ENCODE data around the gene NARF.

DNA sequence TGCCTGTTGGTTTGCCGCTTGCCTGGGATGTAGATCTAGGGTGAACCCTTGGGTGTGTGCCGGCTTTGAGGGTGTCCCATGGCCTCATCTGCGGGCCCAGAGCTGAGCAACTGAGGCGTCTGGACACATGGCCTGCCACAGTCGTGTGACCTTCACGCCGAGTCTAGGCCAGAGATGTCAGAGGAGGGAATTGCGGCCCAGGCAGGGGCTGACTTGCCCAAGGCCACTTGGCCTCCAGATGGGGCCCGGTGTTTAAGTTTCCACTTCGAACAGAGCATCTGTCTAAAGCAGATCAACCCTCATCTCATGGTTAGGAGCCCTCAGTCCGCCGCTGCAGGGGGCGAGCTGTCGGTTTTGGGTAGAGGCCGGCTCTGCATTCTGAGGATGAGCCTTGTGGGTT is 33.0 kb downstream of the NARF start:
- TF ChIP-seq, protein P1, sequence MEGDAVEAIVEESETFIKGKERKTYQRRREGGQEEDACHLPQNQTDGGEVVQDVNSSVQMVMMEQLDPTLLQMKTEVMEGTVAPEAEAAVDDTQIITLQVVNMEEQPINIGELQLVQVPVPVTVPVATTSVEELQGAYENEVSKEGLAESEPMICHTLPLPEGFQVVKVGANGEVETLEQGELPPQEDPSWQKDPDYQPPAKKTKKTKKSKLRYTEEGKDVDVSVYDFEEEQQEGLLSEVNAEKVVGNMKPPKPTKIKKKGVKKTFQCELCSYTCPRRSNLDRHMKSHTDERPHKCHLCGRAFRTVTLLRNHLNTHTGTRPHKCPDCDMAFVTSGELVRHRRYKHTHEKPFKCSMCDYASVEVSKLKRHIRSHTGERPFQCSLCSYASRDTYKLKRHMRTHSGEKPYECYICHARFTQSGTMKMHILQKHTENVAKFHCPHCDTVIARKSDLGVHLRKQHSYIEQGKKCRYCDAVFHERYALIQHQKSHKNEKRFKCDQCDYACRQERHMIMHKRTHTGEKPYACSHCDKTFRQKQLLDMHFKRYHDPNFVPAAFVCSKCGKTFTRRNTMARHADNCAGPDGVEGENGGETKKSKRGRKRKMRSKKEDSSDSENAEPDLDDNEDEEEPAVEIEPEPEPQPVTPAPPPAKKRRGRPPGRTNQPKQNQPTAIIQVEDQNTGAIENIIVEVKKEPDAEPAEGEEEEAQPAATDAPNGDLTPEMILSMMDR (IDR thresholded peaks at IDR 0.05): no peak
- TF ChIP-seq POLR2AphosphoS5 (IDR thresholded peaks at IDR 0.05; ENCODE audit: insufficient read depth in 1 of 2, low read depth in 1 of 2): no peak
